ENCODE measurements around the gene AHCYL2. TPM values are rescaled to one million over a fixed set of nuclear protein-coding genes. Genes with fewer than 3 reads are reported as not detected.

The AHCYL2 gene
- total RNA-seq, 3 donors from 2014 or later (not counting 1 experiment from before 2014, with no cell fraction given), result 11.6 to 15.2 (median 14.5) TPM

GRCh38 chr7:129341816-129342806, 117.3 kb downstream of the AHCYL2 start:
- ATAC-seq, result no peak
- Histone ChIP-seq H3K9me3 (ENCODE audit: control insufficient read depth, insufficient read depth, low read length) (no peaks in the 10 kb centered on the region), H3K4me1 (ENCODE audit: control insufficient read depth, insufficient read depth, low read length) (peaks cover 3% of the 10 kb centered on the region), H3K36me3 (ENCODE audit: control insufficient read depth, insufficient read depth, low read length) (no peaks in the 10 kb centered on the region), H3K27me3 (ENCODE audit: control insufficient read depth, insufficient read depth, low read length) (no peaks in the 10 kb centered on the region), H3K27ac (ENCODE audit: low read length) (no peak overlapping the region), H3K4me3 (ENCODE audit: low read length) (no peak overlapping the region)
- Mint-ChIP-seq H3K36me3 (no peaks in the 10 kb centered on the region), H3K4me3 (no peak overlapping the region), H3K27me3 (ENCODE audit: low read depth in 2 of 2) (no peaks in the 10 kb centered on the region), H3K27ac (no peak overlapping the region), H3K9me3 (no peaks in the 10 kb centered on the region), H3K4me1 (peaks cover 17 to 18% of the 10 kb centered on the region in 2 donors)
- no peak for DNase-seq
- no peak for TF ChIP-seq CTCF (IDR thresholded peaks at IDR 0.05)
- intact Hi-C loops (cut with micrococcal nuclease), result loop anchor here (2.0 kb wide), 2 partner anchors 489 to 669 kb away; no protein-coding TSS in a partner anchor
- WGBS (ENCODE audit: insufficient coverage), result 90% methylated on average over 2 of the region's 3 CpGs

DNA sequence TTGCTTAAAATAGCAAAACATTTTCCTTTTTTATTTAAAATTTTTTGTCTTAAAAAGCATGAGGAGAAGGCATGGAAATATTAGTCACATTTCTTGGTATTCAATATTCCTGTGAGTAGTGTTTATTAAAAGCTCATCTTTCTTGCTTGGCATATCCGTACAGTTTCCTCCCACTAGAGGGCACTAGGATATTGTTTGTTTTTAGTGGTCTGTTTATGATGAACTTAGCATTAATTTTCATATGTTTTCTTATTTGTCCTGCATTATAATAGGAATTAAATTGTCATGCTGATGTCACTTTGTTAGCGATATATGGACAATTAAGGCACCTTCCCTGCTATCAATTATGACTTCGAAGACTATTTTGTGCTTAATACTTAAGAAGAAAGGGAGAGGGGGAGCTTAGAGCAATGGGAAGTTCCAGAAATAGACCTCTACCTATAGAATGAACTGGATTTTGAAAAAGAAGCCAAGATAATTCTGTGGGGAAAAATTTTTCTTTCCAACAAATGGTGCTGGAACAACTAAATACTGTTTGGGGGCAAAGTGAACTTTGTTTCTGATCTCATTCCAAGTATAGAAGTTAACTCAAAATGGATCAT, 118.4 kb downstream of the AHCYL2 start:
- intact Hi-C loops (cut with micrococcal nuclease), result loop anchor here (1.0 to 2.0 kb wide), 4 partner anchors 129 to 668 kb away; no protein-coding TSS in a partner anchor
- peak in 2 of 3 donors; percentile 59 to 70 for ATAC-seq

GRCh38 chr7:129347330-129347729, 122.5 kb downstream of the AHCYL2 start:
- peaks cover 4 to 6% of the 10 kb centered on the region in 2 donors for H3K4me1 Mint-ChIP-seq
- no peak for DNase-seq
- H3K27ac Mint-ChIP-seq, result no peak overlapping the region
- H3K9me3 Mint-ChIP-seq, result no peaks in the 10 kb centered on the region
- H3K9me3 ChIP-seq (ENCODE audit: control insufficient read depth, insufficient read depth, low read length), result no peaks in the 10 kb centered on the region
- no peak for TF ChIP-seq CTCF (IDR thresholded peaks at IDR 0.05)
- H3K27me3 ChIP-seq (ENCODE audit: control insufficient read depth, insufficient read depth, low read length), result no peaks in the 10 kb centered on the region
- intact Hi-C loops (cut with micrococcal nuclease), result no loop called here
- WGBS (ENCODE audit: insufficient coverage), result 100% methylated on average over 2 of the region's 2 CpGs
- no peak overlapping the region for H3K4me3 ChIP-seq (ENCODE audit: low read length)
- no peak overlapping the region for H3K4me3 Mint-ChIP-seq
- no peaks in the 10 kb centered on the region for H3K36me3 Mint-ChIP-seq
- H3K27me3 Mint-ChIP-seq (ENCODE audit: low read depth in 2 of 2), result no peaks in the 10 kb centered on the region
- ATAC-seq, result no peak
- H3K36me3 ChIP-seq (ENCODE audit: control insufficient read depth, insufficient read depth, low read length), result no peaks in the 10 kb centered on the region
- H3K27ac ChIP-seq (ENCODE audit: low read length), result no peak overlapping the region
- H3K4me1 ChIP-seq (ENCODE audit: control insufficient read depth, insufficient read depth, low read length), result no peaks in the 10 kb centered on the region

More for the DNA sequence above, 118.4 kb downstream of the AHCYL2 start:
- peaks cover 3% of the 10 kb centered on the region for H3K4me1 ChIP-seq (ENCODE audit: control insufficient read depth, insufficient read depth, low read length)
- no peak overlapping the region for H3K27ac ChIP-seq (ENCODE audit: low read length)
- no peak overlapping the region for H3K4me3 ChIP-seq (ENCODE audit: low read length)
- H3K36me3 ChIP-seq (ENCODE audit: control insufficient read depth, insufficient read depth, low read length), result no peaks in the 10 kb centered on the region
- Mint-ChIP-seq H3K27me3 (ENCODE audit: low read depth in 2 of 2) (no peaks in the 10 kb centered on the region), H3K4me1 (peaks cover 17 to 18% of the 10 kb centered on the region in 2 donors), H3K9me3 (no peaks in the 10 kb centered on the region), H3K36me3 (no peaks in the 10 kb centered on the region), H3K27ac (no peak overlapping the region), H3K4me3 (no peak overlapping the region)
- peak; percentile 77 for TF ChIP-seq CTCF (IDR thresholded peaks at IDR 0.05)
- H3K9me3 ChIP-seq (ENCODE audit: control insufficient read depth, insufficient read depth, low read length), result no peaks in the 10 kb centered on the region
- DNase-seq, result peak in 1 of 2 donors; percentile 65
- no CpG with 5 or more reads among the region's 3 CpGs for WGBS (ENCODE audit: insufficient coverage)
- no peaks in the 10 kb centered on the region for H3K27me3 ChIP-seq (ENCODE audit: control insufficient read depth, insufficient read depth, low read length)

All from natural killer cell (primary cell).